ENCODE data around the gene HOXD1. TPM values are rescaled to one million over a fixed set of nuclear protein-coding genes. Genes with fewer than 3 reads are reported as not detected.

HOXD1 gene
- total RNA-seq, 2 donors from 2014 or later = 0.18 TPM

- H3K4me1 Mint-ChIP-seq = peaks cover 8% of the 10 kb centered on the region
- H3K27me3 Mint-ChIP-seq (ENCODE audit: insufficient read depth) = peaks cover 100% of the 10 kb centered on the region
- Histone ChIP-seq H3K9ac (ENCODE audit: extremely low read depth, low read length, poor library complexity, severe bottlenecking) (no peak overlapping the region), H3K4me1 (ENCODE audit: control insufficient read depth, insufficient read depth, low read length) (no peaks in the 10 kb centered on the region), H3K4me3 (ENCODE audit: low read length) (no peak overlapping the region), H3K36me3 (ENCODE audit: control insufficient read depth, insufficient read depth, low read length) (no peaks in the 10 kb centered on the region), H3K9me3 (ENCODE audit: control insufficient read depth, low read length) (no peaks in the 10 kb centered on the region), H3K27me3 (ENCODE audit: control insufficient read depth, insufficient read depth, low read length, poor library complexity, severe bottlenecking) (peaks cover 100% of the 10 kb centered on the region), H3K27ac (ENCODE audit: low read depth, low read length) (no peak overlapping the region)
- H3K4me3 Mint-ChIP-seq = no peak overlapping the region
- 16% methylated on average over 27 of the region's 32 CpGs; no CpG with 5 or more reads in 1 of the 2 experiments for WGBS, 2 experiments (ENCODE audit: insufficient coverage in 1 of 2, insufficient read length in 1 of 2)
- H3K36me3 Mint-ChIP-seq (ENCODE audit: low read depth) = no peaks in the 10 kb centered on the region
- H3K27ac Mint-ChIP-seq = no peak overlapping the region
- TF ChIP-seq, protein P1, sequence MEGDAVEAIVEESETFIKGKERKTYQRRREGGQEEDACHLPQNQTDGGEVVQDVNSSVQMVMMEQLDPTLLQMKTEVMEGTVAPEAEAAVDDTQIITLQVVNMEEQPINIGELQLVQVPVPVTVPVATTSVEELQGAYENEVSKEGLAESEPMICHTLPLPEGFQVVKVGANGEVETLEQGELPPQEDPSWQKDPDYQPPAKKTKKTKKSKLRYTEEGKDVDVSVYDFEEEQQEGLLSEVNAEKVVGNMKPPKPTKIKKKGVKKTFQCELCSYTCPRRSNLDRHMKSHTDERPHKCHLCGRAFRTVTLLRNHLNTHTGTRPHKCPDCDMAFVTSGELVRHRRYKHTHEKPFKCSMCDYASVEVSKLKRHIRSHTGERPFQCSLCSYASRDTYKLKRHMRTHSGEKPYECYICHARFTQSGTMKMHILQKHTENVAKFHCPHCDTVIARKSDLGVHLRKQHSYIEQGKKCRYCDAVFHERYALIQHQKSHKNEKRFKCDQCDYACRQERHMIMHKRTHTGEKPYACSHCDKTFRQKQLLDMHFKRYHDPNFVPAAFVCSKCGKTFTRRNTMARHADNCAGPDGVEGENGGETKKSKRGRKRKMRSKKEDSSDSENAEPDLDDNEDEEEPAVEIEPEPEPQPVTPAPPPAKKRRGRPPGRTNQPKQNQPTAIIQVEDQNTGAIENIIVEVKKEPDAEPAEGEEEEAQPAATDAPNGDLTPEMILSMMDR (conservative IDR thresholded peaks at IDR 0.05) = no peak
- H3K9me3 Mint-ChIP-seq = no peaks in the 10 kb centered on the region
- no peak for DNase-seq
Observed at GRCh38 chr2:176147210-176147799, 41.2 kb upstream of the HOXD1 start.

GRCh38 chr2:176147800-176148496 lies 40.5 kb upstream of the HOXD1 start:
- TF ChIP-seq, protein P1 (conservative IDR thresholded peaks at IDR 0.05) = no peak
- Histone ChIP-seq H3K4me1 (ENCODE audit: control insufficient read depth, insufficient read depth, low read length) (no peaks in the 10 kb centered on the region), H3K36me3 (ENCODE audit: control insufficient read depth, insufficient read depth, low read length) (no peaks in the 10 kb centered on the region), H3K9ac (ENCODE audit: extremely low read depth, low read length, poor library complexity, severe bottlenecking) (no peak overlapping the region), H3K27ac (ENCODE audit: low read depth, low read length) (no peak overlapping the region), H3K4me3 (ENCODE audit: low read length) (no peak overlapping the region), H3K27me3 (ENCODE audit: control insufficient read depth, insufficient read depth, low read length, poor library complexity, severe bottlenecking) (peaks cover 100% of the 10 kb centered on the region), H3K9me3 (ENCODE audit: control insufficient read depth, low read length) (no peaks in the 10 kb centered on the region)
- DNase-seq = peak; percentile 71
- Mint-ChIP-seq H3K27ac (no peak overlapping the region), H3K9me3 (no peaks in the 10 kb centered on the region), H3K4me1 (peaks cover 8% of the 10 kb centered on the region), H3K36me3 (ENCODE audit: low read depth) (no peaks in the 10 kb centered on the region), H3K27me3 (ENCODE audit: insufficient read depth) (peaks cover 100% of the 10 kb centered on the region), H3K4me3 (no peak overlapping the region)
- WGBS, 2 experiments (ENCODE audit: insufficient coverage in 1 of 2, insufficient read length in 1 of 2) = 4 to 7% methylated on average over 8 to 31 of the region's 31 CpGs

- 20 to 27% methylated on average over 3 to 11 of the region's 11 CpGs for WGBS, 2 experiments (ENCODE audit: insufficient coverage in 1 of 2, insufficient read length in 1 of 2)
- no peaks in the 10 kb centered on the region for H3K36me3 Mint-ChIP-seq (ENCODE audit: low read depth)
- peaks cover 8% of the 10 kb centered on the region for H3K4me1 Mint-ChIP-seq
Observed at GRCh38 chr2:176148751-176149421, 39.6 kb upstream of the HOXD1 start.

More at GRCh38 chr2:176148751-176149421, 39.6 kb upstream of the HOXD1 start:
- Histone ChIP-seq H3K4me3 (ENCODE audit: low read length) (no peak overlapping the region), H3K9ac (ENCODE audit: extremely low read depth, low read length, poor library complexity, severe bottlenecking) (no peak overlapping the region), H3K27me3 (ENCODE audit: control insufficient read depth, insufficient read depth, low read length, poor library complexity, severe bottlenecking) (peaks cover 100% of the 10 kb centered on the region), H3K4me1 (ENCODE audit: control insufficient read depth, insufficient read depth, low read length) (no peaks in the 10 kb centered on the region), H3K27ac (ENCODE audit: low read depth, low read length) (no peak overlapping the region), H3K9me3 (ENCODE audit: control insufficient read depth, low read length) (no peaks in the 10 kb centered on the region), H3K36me3 (ENCODE audit: control insufficient read depth, insufficient read depth, low read length) (no peaks in the 10 kb centered on the region)
- H3K27ac Mint-ChIP-seq = no peak overlapping the region
- no peak overlapping the region for H3K4me3 Mint-ChIP-seq
- DNase-seq = no peak
- peaks cover 100% of the 10 kb centered on the region for H3K27me3 Mint-ChIP-seq (ENCODE audit: insufficient read depth)
- no peaks in the 10 kb centered on the region for H3K9me3 Mint-ChIP-seq
- TF ChIP-seq, protein P1 (conservative IDR thresholded peaks at IDR 0.05) = no peak
